Adrenal gland (tissue), 12 donors: ENCODE data around the gene PDZRN3. TPM values are rescaled to one million over a fixed set of nuclear protein-coding genes. Genes with fewer than 3 reads are reported as not detected.

Experiments
- DNase-seq, 7 donors: peaks; one replicate each; pipeline ENCODE4 v3.0.0-alpha.2; 2019 to 2020
- H3K27ac ChIP-seq, 5 donors: fragments of 200-600 bp; sonication (generic) in 4 of 5; 1 replicate in 3 of 5; 2 replicates in 2 of 5; pipeline versions ENCODE4 v1.5.1 to v1.8.0; 2016 to 2020; ENCODE audit warnings: mild to moderate bottlenecking in 1 of 5
- H3K27me3 ChIP-seq: fragments of 200-600 bp; 2 replicates; pipeline ENCODE4 v1.8.0; 2021
- H3K36me3 ChIP-seq, 2 donors: fragments of 200-600 bp; replicated peaks in 1 of 2; 1 replicate in 1 of 2; 2 replicates in 1 of 2; pipeline versions ENCODE4 v1.5.1 to v1.8.0; 2018 to 2022
- H3K4me1 ChIP-seq, 2 donors: fragments of 200-600 bp; replicated peaks in 1 of 2; 1 replicate in 1 of 2; 2 replicates in 1 of 2; pipeline versions ENCODE4 v1.5.1 to v1.8.0; 2018 to 2021
- H3K4me3 ChIP-seq, 4 donors: fragments of 200-600 bp; sonication (generic) in 3 of 4; one replicate each; pipeline ENCODE4 v1.5.1; 2016 to 2018
- H3K9me3 ChIP-seq, 3 donors: fragments of 200-600 bp; sonication (generic) in 1 of 3; replicated peaks in 1 of 3; 1 replicate in 2 of 3; 2 replicates in 1 of 3; pipeline versions ENCODE4 v1.5.1 to v1.8.0; 2016 to 2021
- POLR2A ChIP-seq, 2 donors: fragments of 450-650 bp; IDR thresholded peaks; one replicate each; pipeline ENCODE4 v1.6.1; 2017; ENCODE audit warnings: antibody characterized with exemption in 2 of 2, mild to moderate bottlenecking in 2 of 2, moderate library complexity in 1 of 2
- WGBS, 4 donors: extraction: QIAGEN DNeasy Blood & Tissue Kit in 2 of 4; methylation state at CpG; one replicate each; pipeline versions ENCODE4 v1.1.5 to v1.1.7; 2013 to 2017; 5-methylcytosine and 5-hydroxymethylcytosine counted together
- intact Hi-C, 2 donors: fragments of 100-400 bp; cut with DNase I; formaldehyde crosslinking; loops; one replicate each; pipeline versions ENCODE4 v1.14.1 to v1.15.0; 2022 to 2023
- polyA plus RNA-seq, 3 donors: library from polyadenylated mRNA; stranded (reverse); fragments of 200-250 nt in 2 of 3; fragments of 350-450 nt in 1 of 3; fragmentation: Illumina TruSeq in 1 of 3; extraction: RNeasy Lipid Tissue Mini Kit (QIAGEN cat#74804) in 1 of 3; gene quantifications; one replicate each; pipeline ENCODE4 v1.2.3, GENCODE V29; 2013 to 2014
- total RNA-seq, 9 donors: library from RNA; depleted of rRNA in 4 of 9; stranded (reverse); fragments of >200 nt in 4 of 9; fragments of 120-200 nt in 1 of 9; fragmentation: NEBNext Ultra II Directional in 1 of 9; extraction: Animal tissue kit (Norgen Biotek cat#: 25700) in 1 of 9; gene quantifications; one replicate each; pipeline versions ENCODE4 v1.1.0 to v1.2.4, GENCODE V29; 2013 to 2023
- TF ChIP-seq, protein P1 (sequence below), 6 experiments: fragments of 450-650 bp in 4 of 6; fragments of 200-600 bp in 2 of 6; sonication (generic) in 1 of 6; IDR thresholded peaks; 1 replicate in 5 of 6; 2 replicates in 1 of 6; pipeline versions ENCODE4 v1.5.1 to v1.8.0; 2016 to 2021; ENCODE audit warnings: antibody characterized with exemption in 6 of 6, mild to moderate bottlenecking in 2 of 6, moderate library complexity in 1 of 6
- donor health status: healthy with polysubstance abuse.
- donor health status: Bipolar disorder and iron deficiency.
- donor health status: DM: yes; HTN: yes; CAD: no.
- donor health status: DM: no; HTN: no; CAD: no.
- donor health status: DM: no; HTN: no; CAD: no.
- donor health status: DM: yes; HTN: yes; CAD: no.

Gene PDZRN3
- total and polyA plus RNA-seq, 12 donors, result 11.5 to 126 (median 64.1) TPM

DNA sequence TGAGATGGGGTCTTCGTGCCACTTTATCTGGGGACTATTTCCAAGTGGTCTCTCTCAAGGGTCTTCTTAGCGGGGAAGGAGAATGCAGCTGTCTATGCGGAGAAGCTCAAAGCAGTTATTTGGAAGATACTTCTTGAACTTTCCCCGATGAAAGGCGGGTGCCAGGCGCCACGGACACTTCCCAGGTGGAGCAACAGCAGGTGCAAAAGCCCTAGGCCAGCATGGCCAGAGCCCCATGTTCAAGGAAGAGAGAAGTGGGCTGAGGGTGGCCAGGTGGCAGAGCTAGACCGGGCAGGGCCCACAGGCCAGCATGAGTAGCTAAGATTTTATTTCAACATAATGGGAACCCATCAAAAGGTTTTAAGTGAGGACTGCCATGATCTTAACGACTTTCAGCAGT is 232.8 kb downstream of the PDZRN3 start:
- H3K9me3 ChIP-seq, result no peaks in the 10 kb centered on the region
- WGBS, 4 donors, result 91 to 94% (median 92%) methylated on average over 9 of the region's 9 CpGs
- no peak for DNase-seq

DNA sequence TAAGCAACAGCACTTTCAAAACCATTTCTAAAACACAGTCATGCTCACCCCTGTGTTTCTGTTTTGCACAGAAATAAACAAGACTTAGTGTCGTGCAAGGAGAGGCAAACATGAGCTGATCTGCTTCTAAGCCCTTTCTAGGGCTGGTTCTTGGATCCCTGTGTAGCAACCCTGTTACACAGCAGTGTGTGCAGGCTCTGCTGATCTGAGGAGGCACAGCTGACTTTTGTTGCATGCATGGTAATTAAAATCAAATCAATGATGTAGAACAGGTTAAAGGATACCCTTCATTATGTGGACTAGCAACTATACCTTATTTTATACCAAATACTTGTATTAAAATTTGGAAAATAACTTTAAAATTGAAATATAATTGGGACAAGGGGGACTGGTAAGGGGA is 234.8 kb downstream of the PDZRN3 start:
- peaks cover 0 to 6% of the 10 kb centered on the region in 2 donors for H3K4me1 ChIP-seq
- H3K27ac ChIP-seq, result peak overlapping the region in 1 of 5 donors; percentile 51
- no peaks in the 10 kb centered on the region for H3K27me3 ChIP-seq
- whole genome bisulfite sequencing, 4 donors, result 77 to 85% (median 82%) methylated on average over 1 of the region's 1 CpG
- H3K9me3 ChIP-seq, result no peaks in the 10 kb centered on the region
- intact Hi-C loops, result no loop called here
- TF ChIP-seq, protein P1, sequence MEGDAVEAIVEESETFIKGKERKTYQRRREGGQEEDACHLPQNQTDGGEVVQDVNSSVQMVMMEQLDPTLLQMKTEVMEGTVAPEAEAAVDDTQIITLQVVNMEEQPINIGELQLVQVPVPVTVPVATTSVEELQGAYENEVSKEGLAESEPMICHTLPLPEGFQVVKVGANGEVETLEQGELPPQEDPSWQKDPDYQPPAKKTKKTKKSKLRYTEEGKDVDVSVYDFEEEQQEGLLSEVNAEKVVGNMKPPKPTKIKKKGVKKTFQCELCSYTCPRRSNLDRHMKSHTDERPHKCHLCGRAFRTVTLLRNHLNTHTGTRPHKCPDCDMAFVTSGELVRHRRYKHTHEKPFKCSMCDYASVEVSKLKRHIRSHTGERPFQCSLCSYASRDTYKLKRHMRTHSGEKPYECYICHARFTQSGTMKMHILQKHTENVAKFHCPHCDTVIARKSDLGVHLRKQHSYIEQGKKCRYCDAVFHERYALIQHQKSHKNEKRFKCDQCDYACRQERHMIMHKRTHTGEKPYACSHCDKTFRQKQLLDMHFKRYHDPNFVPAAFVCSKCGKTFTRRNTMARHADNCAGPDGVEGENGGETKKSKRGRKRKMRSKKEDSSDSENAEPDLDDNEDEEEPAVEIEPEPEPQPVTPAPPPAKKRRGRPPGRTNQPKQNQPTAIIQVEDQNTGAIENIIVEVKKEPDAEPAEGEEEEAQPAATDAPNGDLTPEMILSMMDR (IDR thresholded peaks at IDR 0.05), result no peak
- no peak for TF ChIP-seq POLR2A (IDR thresholded peaks at IDR 0.05)
- DNase-seq, result no peak
- no peak overlapping the region for H3K4me3 ChIP-seq
- H3K36me3 ChIP-seq, result peaks cover 0 to 18% of the 10 kb centered on the region in 2 donors

More for the DNA sequence above, 232.8 kb downstream of the PDZRN3 start:
- Histone ChIP-seq H3K36me3 (peaks cover 0 to 13% of the 10 kb centered on the region in 2 donors), H3K27ac (no peak overlapping the region), H3K4me1 (peaks cover 0 to 6% of the 10 kb centered on the region in 2 donors), H3K27me3 (no peaks in the 10 kb centered on the region), H3K4me3 (no peak overlapping the region)
- TF ChIP-seq POLR2A (IDR thresholded peaks at IDR 0.05), result no peak
- TF ChIP-seq, protein P1 (IDR thresholded peaks at IDR 0.05), result no peak
- intact Hi-C loops, result no loop called here

DNA sequence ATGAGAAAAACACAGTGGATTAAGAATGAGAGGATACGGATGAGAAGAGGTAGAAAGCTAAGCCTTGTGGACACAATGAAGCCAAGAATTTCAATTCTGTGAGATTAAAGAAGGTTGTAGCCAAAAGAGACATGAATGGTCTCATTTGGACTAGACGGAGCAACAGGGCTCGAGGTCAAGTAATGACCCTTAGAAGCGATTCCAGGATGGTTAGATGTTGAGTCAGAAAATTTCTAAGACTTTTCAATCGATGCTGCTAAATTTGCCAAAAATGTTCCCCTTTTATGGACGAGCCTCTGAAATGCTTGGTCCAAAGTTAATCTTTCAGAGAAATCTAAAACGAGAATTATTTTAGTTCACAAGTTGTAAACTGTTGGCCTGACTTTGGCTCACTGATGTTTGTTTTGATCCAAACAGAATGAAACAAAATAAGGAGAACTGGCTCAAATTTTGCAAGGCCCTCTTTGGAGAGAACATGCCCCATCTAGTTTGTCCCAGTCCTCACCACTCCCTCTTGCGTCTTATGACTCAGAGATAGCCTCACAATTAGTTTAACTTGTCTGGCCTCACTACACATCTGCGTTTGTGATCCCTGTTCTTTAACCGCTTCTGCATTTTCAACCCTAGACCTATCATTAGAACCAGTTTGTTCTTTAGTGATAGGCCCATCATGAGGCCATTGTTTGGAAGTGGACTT is 235.5 kb downstream of the PDZRN3 start:
- Histone ChIP-seq H3K4me1 (peaks cover 0 to 1% of the 10 kb centered on the region in 2 donors), H3K27me3 (no peaks in the 10 kb centered on the region), H3K27ac (peak overlapping the region in 1 of 5 donors; percentile 51), H3K36me3 (peaks cover 0 to 25% of the 10 kb centered on the region in 2 donors), H3K4me3 (no peak overlapping the region), H3K9me3 (no peaks in the 10 kb centered on the region)
- intact Hi-C loops, result no loop called here
- DNase-seq, result no peak
- 65 to 81% (median 79%) methylated on average over 10 of the region's 10 CpGs for WGBS, 4 donors
- TF ChIP-seq POLR2A (IDR thresholded peaks at IDR 0.05), result no peak
- TF ChIP-seq, protein P1 (IDR thresholded peaks at IDR 0.05), result no peak

DNA sequence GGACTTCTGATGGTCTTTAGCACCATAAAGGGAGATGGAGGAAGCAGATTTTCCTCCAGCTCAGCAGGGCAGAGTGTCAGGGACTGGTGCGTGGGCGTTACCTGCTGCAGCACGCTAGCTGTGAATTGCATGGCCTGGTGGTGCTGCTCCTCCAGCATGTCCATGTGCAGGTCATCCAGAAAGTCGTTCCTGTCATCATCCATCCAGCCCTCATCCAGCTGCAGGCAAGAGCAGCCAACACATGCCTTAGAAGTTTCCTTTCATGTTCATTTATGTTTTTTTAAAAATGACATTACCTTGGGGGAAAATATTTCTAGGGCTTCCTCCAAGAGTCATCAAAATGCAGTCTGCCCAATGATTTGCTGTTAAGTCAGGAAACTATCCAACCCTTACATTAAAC is 239.2 kb downstream of the PDZRN3 start:
- Histone ChIP-seq H3K4me3 (no peak overlapping the region), H3K36me3 (peaks cover 0 to 44% of the 10 kb centered on the region in 2 donors)
- intact Hi-C loops, result no loop called here

More for the DNA sequence above, 239.2 kb downstream of the PDZRN3 start:
- no peaks in the 10 kb centered on the region for H3K4me1 ChIP-seq
- no peak overlapping the region for H3K27ac ChIP-seq
- 82 to 85% (median 84%) methylated on average over 4 of the region's 4 CpGs for WGBS, 4 donors
- no peaks in the 10 kb centered on the region for H3K9me3 ChIP-seq
- DNase-seq, result no peak
- TF ChIP-seq, protein P1 (IDR thresholded peaks at IDR 0.05), result no peak
- no peak for TF ChIP-seq POLR2A (IDR thresholded peaks at IDR 0.05)
- no peaks in the 10 kb centered on the region for H3K27me3 ChIP-seq
